ENCODE results near the gene DGKZ.

The DGKZ gene

DNA sequence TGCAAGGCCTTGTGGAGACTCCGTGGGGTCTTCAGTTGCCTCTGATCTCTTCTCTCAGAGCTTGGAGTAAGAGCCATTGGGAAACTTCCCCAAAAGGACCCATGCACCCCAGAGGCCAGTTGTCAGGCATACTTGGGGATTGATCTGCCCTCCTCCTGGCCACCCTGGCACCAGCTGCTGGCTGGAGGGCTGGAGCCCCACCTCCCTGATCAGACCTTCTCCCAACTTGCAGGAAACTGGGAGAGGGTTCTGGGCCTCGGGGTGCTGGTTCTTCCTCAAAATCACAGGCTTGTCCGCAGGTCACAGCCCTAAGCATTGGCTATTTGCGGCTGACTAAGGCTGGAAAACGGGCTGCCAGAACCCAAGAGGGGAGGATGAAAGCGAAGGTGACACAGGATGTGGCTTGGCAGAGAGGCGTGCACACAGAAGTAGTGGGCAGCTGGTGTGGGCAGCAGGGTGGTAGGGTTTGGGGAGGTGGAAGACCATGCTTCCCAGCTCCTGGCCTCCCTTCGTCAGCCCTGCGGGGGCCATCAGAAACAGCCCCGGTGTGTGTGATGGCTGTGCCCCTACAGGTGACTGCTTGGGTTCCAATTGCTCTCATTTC lies 1.3 kb upstream of the DGKZ start:
- no peak for DNase-seq

- no peak for DNase-seq
Observed at GRCh38 chr11:46347637-46348311, 511 bp downstream of the DGKZ start.

DNA sequence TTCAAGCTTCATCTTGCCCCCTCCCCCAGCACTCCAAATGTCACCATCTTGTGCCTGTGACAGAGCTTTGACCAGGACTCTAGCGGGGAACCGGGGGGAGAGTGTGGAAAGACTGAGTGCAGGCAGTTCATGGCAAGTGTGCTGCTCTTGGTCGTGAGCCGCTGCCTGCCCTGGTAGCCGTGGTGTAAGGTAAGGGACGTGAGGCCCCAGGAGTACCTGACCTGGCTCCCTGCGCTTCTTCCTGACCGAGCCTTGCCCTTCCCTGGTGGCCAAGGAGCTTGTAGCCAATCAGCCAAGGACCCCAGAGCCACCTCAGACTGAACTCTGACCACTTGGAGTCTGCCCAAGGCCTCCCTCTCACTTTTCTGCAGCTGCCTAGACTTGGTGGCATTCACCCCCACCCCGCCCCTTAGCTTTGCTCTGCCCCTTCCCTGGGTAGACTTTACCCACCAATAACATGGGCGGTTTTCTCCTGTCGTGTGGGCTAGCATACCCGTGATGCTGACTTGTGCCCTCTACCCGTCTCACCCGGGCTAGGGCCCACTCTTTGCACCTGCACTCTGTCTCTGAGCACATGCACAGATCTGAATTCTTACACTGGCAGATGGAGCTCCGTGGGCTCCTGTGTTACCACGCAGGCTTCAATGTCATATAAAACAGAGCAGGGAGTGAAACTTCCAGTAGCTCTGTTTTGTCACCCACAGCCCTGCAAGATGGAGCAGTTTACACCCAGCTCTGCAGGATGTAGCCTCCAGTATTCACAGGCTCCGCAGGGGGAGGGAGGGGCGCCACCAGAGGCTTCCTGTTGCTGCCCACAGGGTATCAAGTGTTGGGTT lies 1.5 kb downstream of the DGKZ start:
- DNase-seq, result no peak

- no peak for DNase-seq
Observed at GRCh38 chr11:46350695-46351094, 3.4 kb downstream of the DGKZ start.

- DNase-seq, result no peak
Observed at GRCh38 chr11:46351148-46351547, 3.9 kb downstream of the DGKZ start.

GRCh38 chr11:46351606-46352005 lies 4.3 kb downstream of the DGKZ start:
- no peak for DNase-seq

DNA sequence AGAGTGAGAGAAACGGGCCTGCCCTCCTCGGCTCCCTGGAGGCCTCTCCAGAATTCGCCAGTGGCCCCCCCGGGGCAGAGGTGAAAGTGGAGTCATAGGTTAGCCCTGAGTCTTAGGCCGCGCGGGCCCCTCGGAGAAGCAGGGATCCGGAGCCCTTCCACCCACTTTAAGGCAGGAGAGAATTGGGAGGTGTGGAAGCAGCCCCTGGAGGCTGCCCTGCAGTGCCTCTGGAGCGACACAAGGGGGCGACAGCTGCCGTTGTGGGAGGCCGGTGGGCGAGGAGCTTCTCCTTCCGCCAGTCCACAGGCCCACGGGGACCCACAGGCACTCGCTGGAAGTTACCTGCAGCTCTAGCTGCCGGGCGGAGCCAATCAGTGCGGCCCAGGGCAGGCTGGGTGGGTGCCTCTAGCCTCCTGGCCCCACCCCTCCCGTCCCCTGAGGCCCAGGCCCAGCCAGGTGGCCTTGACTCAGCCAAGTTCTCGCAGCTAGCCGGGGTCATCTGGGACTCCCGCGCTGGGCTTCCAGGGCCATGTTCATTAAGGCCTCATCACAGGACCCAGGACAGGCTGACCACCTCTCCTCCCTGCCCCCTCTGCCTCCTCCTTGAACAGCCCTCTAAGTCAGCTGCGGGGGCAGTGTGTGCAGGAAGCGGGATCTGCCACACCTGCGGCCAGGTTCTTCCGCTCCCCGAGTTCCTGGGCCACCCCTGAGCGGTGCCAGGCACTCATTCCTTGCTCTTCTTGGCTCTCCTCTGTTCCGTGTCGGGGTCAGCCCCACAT lies 5.0 kb downstream of the DGKZ start:
- DNase-seq, result no peak

DNA sequence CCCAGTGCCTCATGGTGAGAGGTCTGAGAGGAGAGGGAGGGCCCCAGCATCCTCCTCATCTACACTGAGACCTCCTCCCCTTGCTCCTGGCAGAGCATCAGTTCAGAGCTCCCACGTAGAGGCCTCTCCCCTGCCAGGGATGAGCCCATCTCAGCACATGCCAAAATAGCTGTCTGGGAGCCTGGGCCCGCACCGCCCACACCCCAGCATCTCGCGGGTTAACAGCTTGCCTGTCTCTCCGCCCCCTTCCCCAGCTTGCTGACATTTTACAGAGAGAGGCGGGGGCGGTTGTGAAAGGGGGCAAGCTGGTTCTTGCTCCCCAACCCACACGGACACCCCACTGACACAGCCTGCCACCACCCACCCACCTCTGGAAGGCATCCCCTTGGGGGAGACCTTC lies 6.4 kb downstream of the DGKZ start:
- DNase-seq, result no peak

DNA sequence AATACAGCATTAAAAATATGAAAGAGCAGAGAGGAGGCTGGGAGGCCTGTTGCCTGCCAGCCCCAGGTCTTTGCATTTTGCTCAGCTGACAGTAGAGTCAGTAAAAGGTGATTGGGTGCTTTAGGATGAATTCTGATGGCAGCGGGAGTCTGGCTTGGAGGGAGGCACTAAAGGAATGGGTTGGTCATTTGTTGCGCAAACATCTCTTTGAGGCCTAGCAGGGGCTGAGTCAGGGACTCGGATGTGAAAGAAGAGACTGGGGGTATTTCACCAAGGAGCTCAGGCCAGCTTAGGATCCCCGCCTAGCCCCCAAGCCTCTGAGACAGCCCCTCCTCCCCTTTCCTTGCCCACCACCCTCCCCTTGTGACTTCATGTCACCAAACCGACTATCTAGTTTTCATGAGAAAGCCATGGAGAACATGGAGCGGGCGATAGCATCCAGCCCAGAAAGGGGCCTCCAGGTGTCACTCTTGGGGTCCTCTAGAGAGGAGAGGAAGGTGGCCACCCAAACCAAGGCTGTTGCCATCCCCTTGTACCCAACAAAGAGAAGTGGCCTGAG lies 9.7 kb downstream of the DGKZ start:
- DNase-seq, result no peak

GRCh38 chr11:46357483-46357936 lies 10.2 kb downstream of the DGKZ start:
- DNase-seq, result no peak

GRCh38 chr11:46359953-46360352 lies 12.7 kb downstream of the DGKZ start:
- no peak for DNase-seq

GRCh38 chr11:46360878-46361277 lies 13.6 kb downstream of the DGKZ start:
- DNase-seq, result no peak

DNA sequence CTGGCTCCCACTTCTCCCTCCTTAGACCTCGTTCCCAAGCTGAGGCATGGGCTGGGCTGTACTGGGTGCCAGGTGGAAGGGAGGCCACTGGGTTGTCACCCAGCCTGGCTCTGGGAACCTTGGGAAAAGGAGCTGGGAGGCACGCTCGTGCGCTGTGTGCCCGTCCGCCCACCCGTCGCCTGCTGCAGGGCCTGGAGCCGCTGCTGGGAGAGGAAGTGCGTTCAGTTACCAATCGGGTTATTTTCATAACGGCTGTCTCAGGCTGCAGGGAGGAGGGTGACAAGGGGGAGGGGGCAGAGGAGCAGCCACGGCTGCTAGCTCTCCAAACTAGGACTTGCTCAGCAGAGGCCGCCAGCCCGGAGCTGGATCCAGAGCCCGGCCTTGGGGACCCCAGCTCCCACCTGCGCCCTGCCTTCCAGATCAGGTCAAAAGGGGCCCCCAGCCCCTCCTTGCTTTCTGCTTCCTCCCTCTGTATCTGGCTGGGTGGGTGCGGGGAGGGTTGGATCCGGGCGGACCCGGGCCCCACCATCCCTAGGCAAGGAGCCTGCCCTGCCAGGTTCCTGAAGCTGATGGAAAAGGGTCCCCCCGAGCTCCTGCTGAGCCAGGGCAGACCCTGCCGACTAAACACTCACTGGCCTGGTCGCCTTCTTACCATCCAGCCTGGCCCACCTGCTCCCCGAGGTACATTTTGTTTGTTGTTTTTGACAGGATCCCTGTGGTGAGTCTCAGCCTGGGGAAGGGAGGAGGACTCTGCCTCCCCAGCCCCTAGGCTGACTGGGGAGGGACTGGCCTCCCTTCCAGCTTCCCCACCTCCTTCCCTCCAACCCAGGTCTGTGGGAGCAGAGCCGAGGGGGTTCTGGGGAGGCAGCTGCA lies 14.3 kb downstream of the DGKZ start:
- no peak for DNase-seq

DNA sequence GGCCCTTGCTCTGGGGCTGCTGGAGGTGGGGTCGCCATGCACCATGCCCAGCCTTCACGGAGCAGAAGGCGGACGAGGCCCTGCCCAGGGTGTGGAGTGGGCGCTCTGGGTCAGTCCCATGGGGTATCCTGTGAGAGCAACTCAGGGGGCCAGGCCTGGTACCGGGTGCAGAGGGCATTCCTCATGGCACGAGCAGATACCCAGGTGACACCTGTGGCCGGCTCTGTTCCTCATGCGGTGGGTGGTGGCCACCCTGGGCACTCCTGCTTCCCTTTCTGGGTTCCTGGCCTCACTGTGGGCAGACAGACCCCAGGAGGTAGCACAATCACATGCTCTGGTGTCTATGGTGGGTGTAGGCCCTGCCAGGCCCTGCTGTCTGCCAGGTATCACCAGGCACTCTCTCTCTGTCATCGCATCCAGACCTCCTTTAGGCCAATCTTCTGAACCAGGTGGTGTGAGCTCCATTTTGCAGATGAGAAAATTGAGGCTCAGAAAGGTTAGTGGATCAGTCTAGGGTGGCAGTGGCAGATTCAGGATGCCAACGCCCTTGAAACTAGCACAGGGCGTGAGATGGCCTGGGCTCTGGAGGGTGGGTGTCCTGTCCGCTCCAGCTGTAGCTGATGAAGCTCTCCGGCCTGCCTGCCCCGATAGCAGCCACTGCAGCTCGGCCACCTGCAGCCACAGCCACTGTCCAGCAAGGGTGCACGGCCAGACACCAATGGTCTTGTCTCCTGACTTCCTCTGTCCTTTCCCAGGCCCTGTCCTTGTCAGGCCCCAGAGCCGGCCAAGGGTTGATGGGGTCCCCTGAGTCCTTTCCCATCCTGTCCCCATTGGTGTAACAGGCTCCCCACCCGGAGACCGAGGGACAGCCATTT lies 15.1 kb downstream of the DGKZ start:
- no peak for DNase-seq

- DNase-seq, result no peak
Observed at GRCh38 chr11:46363031-46363407, 15.8 kb downstream of the DGKZ start.

- no peak for DNase-seq
Observed at GRCh38 chr11:46363455-46364005, 16.3 kb downstream of the DGKZ start.

GRCh38 chr11:46364056-46364455 lies 16.8 kb downstream of the DGKZ start:
- no peak for DNase-seq

GRCh38 chr11:46364791-46365190 lies 17.5 kb downstream of the DGKZ start:
- DNase-seq, result no peak

- DNase-seq, result no peak
Observed at GRCh38 chr11:46366260-46366659, 19.0 kb downstream of the DGKZ start.

GRCh38 chr11:46366661-46367161 lies 19.4 kb downstream of the DGKZ start:
- DNase-seq, result no peak
